Measurements from ENCODE around the gene RAP1GAP2. TPM values are rescaled to one million over a fixed set of nuclear protein-coding genes. Genes with fewer than 3 reads are reported as not detected.

RAP1GAP2 gene
- total RNA-seq, 1 experiment from 2014 or later: 1.3 TPM

DNA sequence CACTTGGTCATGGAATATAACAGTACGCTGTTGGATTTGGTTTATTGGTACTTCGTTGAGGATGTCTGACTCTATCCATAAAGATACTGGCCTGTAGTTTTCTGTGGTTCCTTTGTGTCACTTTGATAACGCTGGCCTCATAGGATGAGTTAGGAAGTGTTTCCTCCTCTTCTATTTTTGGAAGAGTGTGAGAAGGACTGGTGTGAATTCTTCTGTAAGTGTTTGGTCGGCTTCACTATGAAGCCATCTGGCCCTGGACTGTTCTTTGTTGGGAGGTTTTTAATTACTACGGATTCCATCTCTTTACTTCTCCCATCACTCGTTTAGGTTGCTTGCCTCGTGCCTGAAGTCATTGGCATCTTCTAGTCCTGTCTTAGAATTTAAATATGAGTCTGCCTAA lies 149.9 kb downstream of the RAP1GAP2 start:
- DNase-seq (ENCODE audit: low read depth): no peak

- DNase-seq (ENCODE audit: low read depth): no peak
Observed at GRCh38 chr17:2947588-2947950, 151.3 kb downstream of the RAP1GAP2 start.

- no peak for DNase-seq (ENCODE audit: low read depth)
Observed at GRCh38 chr17:2947996-2948550, 151.8 kb downstream of the RAP1GAP2 start.

- no peak for DNase-seq (ENCODE audit: low read depth)
Observed at GRCh38 chr17:2948721-2949468, 152.7 kb downstream of the RAP1GAP2 start.

GRCh38 chr17:2949469-2950044 lies 153.3 kb downstream of the RAP1GAP2 start:
- DNase-seq (ENCODE audit: low read depth): peak; percentile 85

DNA sequence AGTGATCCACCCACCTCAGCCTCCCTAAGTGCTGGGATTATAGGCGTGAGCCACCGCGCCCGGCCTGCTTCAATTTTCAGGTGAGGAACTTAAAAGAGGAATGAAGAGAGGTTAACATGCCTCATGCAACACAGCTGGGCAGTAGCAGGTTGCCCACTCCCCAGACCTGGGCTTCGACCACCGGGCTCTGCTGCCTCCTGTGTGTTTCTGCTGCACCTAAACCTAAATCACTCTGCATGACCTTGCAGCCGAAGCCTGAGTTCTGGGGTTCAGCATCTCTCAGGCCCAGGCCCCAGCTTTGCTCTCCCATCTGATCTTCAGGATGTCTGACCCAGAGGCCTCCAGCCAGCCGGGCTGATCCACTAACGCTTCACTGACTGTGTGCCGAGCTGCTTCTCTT lies 154.6 kb downstream of the RAP1GAP2 start:
- no peak for DNase-seq (ENCODE audit: low read depth)

- no peak for DNase-seq (ENCODE audit: low read depth)
Observed at GRCh38 chr17:2952174-2952845, 156.1 kb downstream of the RAP1GAP2 start.

- peak; percentile 92 for DNase-seq (ENCODE audit: low read depth)
Observed at GRCh38 chr17:2954898-2955445, 158.7 kb downstream of the RAP1GAP2 start.

GRCh38 chr17:2955931-2956582 lies 159.8 kb downstream of the RAP1GAP2 start:
- no peak for DNase-seq (ENCODE audit: low read depth)

- no peak for DNase-seq (ENCODE audit: low read depth)
Observed at GRCh38 chr17:2957631-2958286, 161.5 kb downstream of the RAP1GAP2 start.

DNA sequence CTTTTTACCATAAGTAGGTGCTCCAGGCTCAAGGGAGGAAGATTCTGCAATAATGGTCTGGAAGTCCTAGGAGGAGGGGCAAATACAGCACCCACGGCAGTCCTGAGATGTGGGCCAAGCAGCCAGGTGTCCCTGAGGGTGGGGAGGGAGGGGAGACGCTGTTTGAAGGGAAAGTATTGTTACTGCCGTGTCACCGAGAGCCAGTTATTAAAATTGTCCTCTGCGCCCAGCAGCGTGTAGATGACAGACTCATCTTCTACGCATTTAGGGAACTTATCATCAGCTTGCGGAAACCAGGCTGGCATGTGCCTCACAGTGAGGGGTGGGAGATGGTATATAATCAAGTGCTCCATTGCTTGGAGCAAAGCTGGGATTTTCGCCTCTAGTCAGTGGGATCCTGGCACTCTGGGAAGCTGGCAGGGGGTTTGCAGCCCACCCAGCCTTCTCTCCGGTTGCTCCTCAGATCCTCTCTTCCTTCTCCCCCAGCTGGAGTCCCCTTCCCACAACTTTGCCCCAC lies 162.5 kb downstream of the RAP1GAP2 start:
- DNase-seq (ENCODE audit: low read depth): no peak

DNA sequence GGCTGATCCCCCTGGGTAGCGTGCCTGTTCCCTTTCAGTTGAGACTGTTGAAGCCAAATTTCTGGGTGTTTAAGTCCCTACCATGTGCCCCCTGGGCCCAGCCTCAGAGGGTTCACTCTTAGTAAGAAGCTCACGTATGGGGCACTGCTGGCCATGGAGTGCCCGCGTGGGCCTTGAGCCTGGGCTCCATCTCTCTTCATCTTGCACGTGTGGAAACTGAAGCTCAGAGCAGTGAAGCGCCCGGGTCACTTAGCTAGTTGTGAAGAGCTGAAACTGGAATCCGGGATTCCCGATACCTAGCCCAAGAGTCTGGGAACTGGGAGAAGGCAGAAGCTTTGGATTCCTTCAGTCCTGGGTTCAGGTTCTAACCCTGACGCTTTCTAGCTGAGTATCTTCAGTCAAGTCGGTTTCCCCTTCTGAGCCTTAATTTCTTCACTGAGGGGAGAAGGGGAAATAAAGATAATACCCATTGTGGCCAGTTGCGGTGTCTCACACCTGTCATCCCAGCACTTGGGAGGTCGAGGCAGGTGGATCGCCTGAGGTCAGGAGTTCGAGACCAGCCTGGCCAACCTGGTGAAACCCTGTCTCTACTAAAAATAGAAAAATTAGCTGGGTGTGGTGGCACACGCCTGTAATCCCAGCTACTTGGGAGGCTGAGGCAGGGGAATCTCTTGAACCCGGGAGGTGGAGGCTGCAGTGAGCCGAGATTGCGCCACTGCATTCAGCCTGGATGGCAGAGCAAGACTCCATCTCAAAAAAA lies 163.3 kb downstream of the RAP1GAP2 start:
- no peak for DNase-seq (ENCODE audit: low read depth)

GRCh38 chr17:2961446-2961845 lies 165.2 kb downstream of the RAP1GAP2 start:
- DNase-seq (ENCODE audit: low read depth): no peak

DNA sequence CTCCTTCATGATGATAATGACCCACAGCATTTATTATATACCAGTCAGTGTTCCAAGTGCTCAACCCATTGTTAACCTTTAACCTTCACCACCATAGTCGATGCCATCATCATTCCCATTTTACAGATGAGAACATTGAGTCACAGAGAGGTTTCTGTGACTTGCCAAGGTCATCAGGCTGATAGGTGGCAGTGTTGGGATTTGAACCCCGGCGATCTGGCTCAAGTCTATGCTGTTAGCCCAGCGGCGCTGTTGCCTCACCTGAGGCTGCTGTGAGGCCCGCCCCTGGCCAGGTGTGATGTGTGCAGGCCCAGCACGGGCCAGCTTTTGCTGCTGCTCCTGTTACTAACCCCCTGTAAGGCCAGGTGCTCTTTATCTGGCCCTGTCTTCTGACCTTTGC lies 166.0 kb downstream of the RAP1GAP2 start:
- no peak for DNase-seq (ENCODE audit: low read depth)

GRCh38 chr17:2962729-2963128 lies 166.5 kb downstream of the RAP1GAP2 start:
- no peak for DNase-seq (ENCODE audit: low read depth)

DNA sequence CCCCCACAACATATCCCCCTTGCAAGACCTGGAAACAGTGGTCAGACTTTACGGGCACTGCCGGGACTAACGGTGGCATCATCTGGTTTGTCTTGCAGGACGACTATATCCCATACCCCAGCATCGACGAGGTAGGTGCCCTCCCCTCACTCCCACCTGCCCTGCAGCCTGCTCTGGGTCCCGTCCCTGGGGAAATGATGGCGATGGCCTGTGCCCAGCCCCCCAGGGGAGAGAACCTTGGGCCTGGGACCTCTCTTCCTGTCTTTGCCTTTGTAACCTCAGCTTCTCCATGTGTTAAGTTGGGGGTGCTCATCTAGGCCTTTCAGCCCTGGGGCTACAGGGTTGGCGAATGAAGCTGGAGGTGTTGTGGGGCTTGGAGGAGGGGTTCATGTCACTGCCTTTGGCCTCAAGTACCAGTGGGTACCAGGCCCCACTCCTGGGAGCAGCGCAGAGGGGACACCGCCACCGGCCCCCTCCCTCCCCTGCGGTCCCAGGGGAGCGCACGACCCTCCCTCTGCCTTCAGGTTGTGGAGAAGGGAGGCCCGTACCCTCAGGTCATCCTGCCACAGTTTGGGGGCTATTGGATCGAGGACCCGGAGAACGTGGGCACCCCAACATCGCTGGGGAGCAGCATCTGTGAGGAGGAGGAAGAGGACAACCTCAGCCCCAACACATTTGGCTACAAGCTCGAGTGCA lies 167.2 kb downstream of the RAP1GAP2 start:
- DNase-seq (ENCODE audit: low read depth): no peak

GRCh38 chr17:2964028-2964356 lies 167.8 kb downstream of the RAP1GAP2 start:
- no peak for DNase-seq (ENCODE audit: low read depth)

GRCh38 chr17:2964370-2964769 lies 168.1 kb downstream of the RAP1GAP2 start:
- no peak for DNase-seq (ENCODE audit: low read depth)

DNA sequence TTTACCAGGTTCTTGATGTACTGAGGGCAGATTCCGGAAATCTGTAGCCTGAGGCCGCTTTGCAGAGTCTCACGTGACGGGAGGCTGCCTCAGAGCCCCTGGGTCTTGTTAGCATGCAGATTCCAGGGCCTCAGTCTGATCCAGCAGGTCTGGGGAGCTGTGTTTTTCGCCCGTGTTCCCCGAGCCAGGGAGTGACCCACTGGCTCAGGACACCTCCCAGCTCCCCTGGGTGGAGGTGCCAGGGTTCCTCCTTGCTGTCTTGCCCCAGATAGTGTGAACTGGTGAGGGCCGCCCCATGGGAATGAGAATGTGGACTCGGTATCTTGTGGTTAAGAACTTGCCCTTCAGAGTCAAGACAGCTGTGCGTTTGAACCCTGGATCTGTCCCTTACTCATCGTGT lies 168.6 kb downstream of the RAP1GAP2 start:
- DNase-seq (ENCODE audit: low read depth): no peak
